HL-60 (cell line): ENCODE measurements around the gene DVL1.
A peak's percentile ranks its signal among the peaks of the same experiment; 100 is the strongest.

Experiments
- DNase-seq, 2 experiments: peaks; one replicate each; pipeline ENCODE4 v3.0.0-alpha.2; 2010 to 2020; ENCODE audit warnings: low read depth in 1 of 2, low spot score in 1 of 2
- H3K27ac ChIP-seq: fragments of 250-450 bp; sonication (Bioruptor Pico); replicated peaks from 2 replicates; pipeline ENCODE4 v1.5.1; 2020; ENCODE audit warnings: mild to moderate bottlenecking, moderate library complexity
- H3K27me3 ChIP-seq: fragments of 250-450 bp; sonication (Bioruptor Pico); 2 replicates; pipeline ENCODE4 v1.5.1; 2021; ENCODE audit warnings: mild to moderate bottlenecking, moderate library complexity; ENCODE audit not compliant: insufficient read depth, poor library complexity, severe bottlenecking
- H3K4me3 ChIP-seq: replicated peaks from 2 replicates; pipeline ENCODE4 v1.5.1; 2011; ENCODE audit warnings: mild to moderate bottlenecking, control low read depth, low read length; ENCODE audit not compliant: insufficient read depth
- CTCF ChIP-seq: IDR thresholded peaks from one replicate; pipeline ENCODE4 v1.5.1; 2011; ENCODE audit warnings: low read length, control low read depth, inconsistent platforms; ENCODE audit not compliant: insufficient read depth
- GABPA ChIP-seq: IDR thresholded peaks from 2 replicates; pipeline ENCODE4 v1.6.1; 2012; ENCODE audit warnings: low read depth
- POLR2AphosphoS5 ChIP-seq: IDR thresholded peaks from 2 replicates; pipeline ENCODE4 v1.6.1; 2012; ENCODE audit warnings: low read depth
- REST ChIP-seq: IDR thresholded peaks from 2 replicates; pipeline ENCODE4 v1.6.1; 2012; ENCODE audit warnings: low read depth; ENCODE audit not compliant: insufficient replicate concordance
- SPI1 ChIP-seq: IDR thresholded peaks from 2 replicates; pipeline ENCODE4 v1.6.1; 2012; ENCODE audit warnings: low read depth, mild to moderate bottlenecking, borderline replicate concordance

DVL1 gene

GRCh38 chr1:1353389-1354151, 4.4 kb upstream of the DVL1 start:
- no peak overlapping the region for H3K27ac ChIP-seq
- TF ChIP-seq POLR2AphosphoS5 = no peak
- TF ChIP-seq GABPA = no peak
- TF ChIP-seq REST = no peak
- no peak for TF ChIP-seq CTCF
- no peak for TF ChIP-seq SPI1
- H3K27me3 ChIP-seq = peaks cover 51% of the 10 kb centered on the region
- no peak overlapping the region for H3K4me3 ChIP-seq
- no peak for DNase-seq

GRCh38 chr1:1352786-1353388, 3.7 kb upstream of the DVL1 start:
- no peak for DNase-seq
- no peak overlapping the region for H3K4me3 ChIP-seq
- no peak overlapping the region for H3K27ac ChIP-seq
- peaks cover 44% of the 10 kb centered on the region for H3K27me3 ChIP-seq
- TF ChIP-seq CTCF (no peak), GABPA (no peak)

- TF ChIP-seq REST (no peak), POLR2AphosphoS5 (0 out of 2 replicates have a peak, but pooled peaks have one; percentile 22)
- Histone ChIP-seq H3K27me3 (peaks cover 33% of the 10 kb centered on the region), H3K4me3 (no peak overlapping the region), H3K27ac (no peak overlapping the region)
- DNase-seq = no peak
Measured at GRCh38 chr1:1351511-1352427, 2.6 kb upstream of the DVL1 start.
